GM13976 (cell line): ENCODE data around the gene ADIRF.
"Not testable (repeated sequence)": the region's sequence is repeated elsewhere in the genome, so short reads cannot be mapped to it uniquely, and the experiment has no call there.

Experiments used
- DNase-seq: peaks from one replicate; pipeline ENCODE4 v3.0.0; 2012; ENCODE audit warnings: low spot score
- in situ Hi-C: fragments of 300-500 bp; cut with MboI; formaldehyde crosslinking; loops from one replicate; pipeline ENCODE4 v1.12.0; 2022; ENCODE audit warnings: low sequenced_read_pairs, mixed read lengths, inconsistent platforms; ENCODE audit not compliant: unreplicated experiment
- TF ChIP-seq, protein P1 (sequence below): IDR thresholded peaks from 2 replicates; pipeline ENCODE4 v1.5.1; 2012; ENCODE audit warnings: borderline replicate concordance, mild to moderate bottlenecking; ENCODE audit not compliant: insufficient read depth; ENCODE audit errors: extremely low read depth, missing control alignments, control extremely low read depth

ADIRF gene

DNA sequence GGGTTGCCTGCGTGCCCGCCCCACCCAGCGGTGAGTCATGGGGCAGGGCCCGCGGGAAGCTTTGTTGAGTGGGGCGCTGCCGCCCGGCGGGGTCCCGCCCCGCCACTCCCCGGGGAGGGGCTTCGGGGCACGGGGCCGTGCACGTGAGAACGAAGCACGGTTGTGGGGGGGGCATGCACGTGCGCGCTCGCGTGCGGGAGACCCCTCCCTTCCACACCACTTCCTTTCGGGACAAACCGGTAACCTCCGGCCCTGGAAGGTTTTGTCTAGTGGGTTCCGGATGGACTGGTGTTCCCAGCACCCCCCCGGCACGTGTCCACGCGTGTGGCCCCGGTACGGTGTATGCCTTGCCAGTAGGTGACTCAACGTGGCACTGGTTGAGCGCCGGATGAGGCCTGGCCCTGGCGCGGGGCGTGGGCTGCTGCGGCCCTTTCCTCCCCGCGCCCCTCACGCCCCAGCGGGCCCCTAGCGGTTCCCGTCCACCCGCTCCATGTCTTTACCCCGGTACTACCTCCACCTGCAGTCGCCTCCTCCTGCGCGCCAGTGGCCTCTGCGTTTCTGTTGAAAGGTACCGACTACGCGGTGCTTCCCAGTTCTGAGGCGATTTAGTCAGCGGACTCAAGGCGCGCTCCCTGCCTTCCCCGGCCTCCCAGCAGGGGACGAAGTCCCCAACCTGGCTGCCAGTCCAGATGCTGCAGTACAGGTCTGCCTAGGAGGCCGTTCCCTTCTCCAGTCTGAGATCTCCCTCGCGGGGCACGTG, 3.1 kb downstream of the ADIRF start:
- DNase-seq, result peak; percentile 89
- TF ChIP-seq, protein P1, sequence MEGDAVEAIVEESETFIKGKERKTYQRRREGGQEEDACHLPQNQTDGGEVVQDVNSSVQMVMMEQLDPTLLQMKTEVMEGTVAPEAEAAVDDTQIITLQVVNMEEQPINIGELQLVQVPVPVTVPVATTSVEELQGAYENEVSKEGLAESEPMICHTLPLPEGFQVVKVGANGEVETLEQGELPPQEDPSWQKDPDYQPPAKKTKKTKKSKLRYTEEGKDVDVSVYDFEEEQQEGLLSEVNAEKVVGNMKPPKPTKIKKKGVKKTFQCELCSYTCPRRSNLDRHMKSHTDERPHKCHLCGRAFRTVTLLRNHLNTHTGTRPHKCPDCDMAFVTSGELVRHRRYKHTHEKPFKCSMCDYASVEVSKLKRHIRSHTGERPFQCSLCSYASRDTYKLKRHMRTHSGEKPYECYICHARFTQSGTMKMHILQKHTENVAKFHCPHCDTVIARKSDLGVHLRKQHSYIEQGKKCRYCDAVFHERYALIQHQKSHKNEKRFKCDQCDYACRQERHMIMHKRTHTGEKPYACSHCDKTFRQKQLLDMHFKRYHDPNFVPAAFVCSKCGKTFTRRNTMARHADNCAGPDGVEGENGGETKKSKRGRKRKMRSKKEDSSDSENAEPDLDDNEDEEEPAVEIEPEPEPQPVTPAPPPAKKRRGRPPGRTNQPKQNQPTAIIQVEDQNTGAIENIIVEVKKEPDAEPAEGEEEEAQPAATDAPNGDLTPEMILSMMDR, result no peak
- in situ Hi-C loops, result no loop called here

DNA sequence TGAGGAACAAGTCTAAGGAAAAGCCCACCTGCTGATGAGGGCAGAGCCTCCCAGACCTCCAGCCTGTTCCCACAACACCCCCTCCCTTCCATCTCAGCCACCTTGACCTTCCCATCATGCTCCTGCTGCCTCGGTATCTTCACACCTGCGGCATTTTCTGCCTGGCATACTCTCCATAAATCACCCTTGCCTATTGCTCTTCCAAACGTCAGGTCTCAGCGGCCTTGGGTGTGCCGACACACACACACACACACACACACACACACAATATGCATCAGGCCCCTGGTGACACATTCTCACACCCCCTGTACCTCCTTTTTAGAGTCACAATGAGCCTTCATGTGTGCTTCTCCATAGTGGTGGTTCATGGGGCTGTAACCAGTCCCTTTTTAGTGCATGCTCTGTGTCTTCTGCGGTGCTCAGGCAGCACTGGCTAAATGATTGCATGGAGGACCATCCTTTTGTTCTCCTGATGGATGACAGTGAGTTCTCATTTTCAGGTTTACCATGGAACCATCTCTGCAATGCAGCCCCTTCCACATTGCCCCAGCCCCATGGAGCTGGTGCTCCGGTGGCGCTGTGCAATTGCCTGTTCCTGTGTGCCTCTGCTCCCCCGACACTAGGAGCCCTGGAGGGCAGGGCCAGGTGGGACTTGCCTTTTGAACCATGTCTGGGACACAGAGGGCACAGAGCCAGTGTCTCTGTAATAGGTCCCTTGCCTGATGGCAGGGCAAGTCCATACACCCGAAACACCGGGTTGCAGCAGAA, 4.5 kb downstream of the ADIRF start:
- in situ Hi-C loops, result no loop called here
- DNase-seq, result no peak
- TF ChIP-seq, protein P1, result no peak

DNA sequence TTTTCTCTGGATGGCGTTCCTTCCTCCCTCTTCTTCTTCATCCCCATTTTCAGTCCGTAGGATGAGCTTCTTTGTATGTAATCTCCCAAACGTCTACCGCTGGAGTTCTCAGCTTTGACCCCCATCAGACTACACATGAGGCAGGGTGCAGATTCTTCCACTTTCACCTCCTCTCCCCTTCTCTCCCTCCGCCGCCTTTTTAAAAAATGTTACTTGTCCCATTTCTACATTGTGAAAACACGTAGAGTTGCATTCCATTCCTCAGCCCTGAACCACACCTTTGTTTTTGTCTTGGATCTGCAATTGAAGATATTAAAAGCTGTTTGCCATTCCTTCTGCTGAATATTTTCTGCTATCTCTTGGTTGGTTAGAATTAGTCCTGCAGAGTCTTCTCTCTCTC, 6.2 kb downstream of the ADIRF start:
- in situ Hi-C loops, result no loop called here
- no peak for DNase-seq
- TF ChIP-seq, protein P1, result no peak

DNA sequence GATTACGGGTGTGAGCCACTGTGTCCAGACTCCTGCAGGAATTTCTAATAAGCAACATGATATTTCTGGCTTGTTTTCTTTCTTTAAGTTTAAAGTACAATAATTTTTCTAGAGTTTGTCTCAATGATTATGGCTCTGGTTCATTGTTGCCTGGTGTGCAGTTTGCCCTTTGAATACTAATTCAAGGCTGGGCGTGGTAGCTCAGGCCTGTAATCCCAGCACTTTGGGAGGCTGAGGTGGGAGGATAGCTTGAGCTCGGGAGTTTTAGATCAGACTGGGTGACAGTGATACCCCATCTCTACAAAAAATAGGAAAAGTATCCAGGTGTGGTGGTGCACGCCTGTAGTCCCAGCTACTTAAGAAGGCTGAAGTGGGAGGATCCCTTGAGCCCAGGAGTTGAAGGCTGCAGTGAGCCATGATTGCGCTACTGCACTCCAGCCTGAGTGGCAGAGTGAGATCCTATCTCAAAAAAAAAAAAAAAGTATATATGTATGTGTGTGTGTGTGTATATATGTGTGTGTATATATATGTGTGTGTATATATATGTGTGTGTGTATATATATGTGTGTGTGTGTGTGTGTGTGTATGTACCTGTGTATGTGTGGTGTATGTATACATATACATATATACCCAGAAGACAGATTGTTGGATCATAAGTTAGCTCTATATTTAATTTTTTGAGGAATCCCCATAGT, 8.2 kb downstream of the ADIRF start:
- in situ Hi-C loops, result no loop called here
- no peak for DNase-seq
- TF ChIP-seq, protein P1, result no peak

DNA sequence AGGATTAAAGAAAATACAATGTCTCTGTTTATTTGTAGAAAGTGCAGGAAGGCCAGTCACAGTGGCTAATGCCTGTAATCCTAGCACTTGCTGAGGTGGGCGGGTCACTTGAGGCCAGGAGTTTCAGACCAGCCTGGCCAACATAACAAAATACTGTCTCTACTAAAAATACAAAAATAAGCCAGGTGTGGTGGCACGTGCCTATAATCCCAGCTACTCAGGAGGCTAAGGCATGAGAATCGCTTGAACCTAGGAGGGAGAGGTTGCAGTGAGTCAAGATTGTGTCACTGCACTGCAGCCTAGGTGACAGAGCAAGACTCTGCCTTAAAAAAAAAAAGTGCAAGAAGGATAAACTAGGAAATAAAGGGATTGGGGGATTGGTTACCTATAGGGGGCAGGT, 10.2 kb downstream of the ADIRF start:
- DNase-seq, in situ Hi-C loops: not testable (repeated sequence)

DNA sequence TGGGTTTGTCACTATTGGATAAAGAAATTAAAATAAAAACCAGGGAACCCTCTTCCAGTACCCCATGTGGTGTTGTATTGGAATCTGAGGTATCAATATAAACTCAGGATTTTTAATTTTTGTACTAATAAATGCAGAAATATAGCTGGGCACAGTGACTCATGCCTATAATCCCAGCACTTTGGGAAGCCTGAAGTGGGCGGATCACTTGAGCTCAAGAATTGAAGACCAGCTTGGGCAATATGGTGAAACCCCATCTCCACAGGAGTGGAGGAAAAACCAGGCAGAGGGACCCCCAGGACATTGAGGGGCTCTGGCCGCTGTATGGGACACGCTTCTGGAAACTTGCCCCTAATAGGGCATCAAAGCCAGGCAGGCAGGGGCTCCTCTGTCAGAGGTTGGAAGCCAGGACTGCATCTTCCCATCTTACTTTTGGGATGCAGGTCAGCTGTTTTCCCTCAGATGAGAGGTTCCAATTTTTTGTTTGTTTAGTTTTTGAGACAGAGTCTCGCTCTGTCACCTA, 11.1 kb downstream of the ADIRF start:
- in situ Hi-C loops, result no loop called here
- no peak for DNase-seq
- TF ChIP-seq, protein P1, result no peak
